Measurements from ENCODE around the gene ADAMTS2.

ADAMTS2 gene

GRCh38 chr5:179345433-179346321, at the start of gene ADAMTS2:
Gene ADAMTS2, minus strand, starts transcription at chr5:179345461. Its CDS starts 133 bp downstream, at chr5:179345328.
- DNase-seq: no peak

GRCh38 chr5:179393078-179393477, 47.8 kb upstream of the ADAMTS2 start:
- DNase-seq: no peak

GRCh38 chr5:179387151-179388110, 42.2 kb upstream of the ADAMTS2 start:
- DNase-seq: no peak

GRCh38 chr5:179385914-179386313, 40.7 kb upstream of the ADAMTS2 start:
- DNase-seq: no peak

GRCh38 chr5:179382486-179382885, 37.2 kb upstream of the ADAMTS2 start:
- no peak for DNase-seq

GRCh38 chr5:179381691-179382090, 36.4 kb upstream of the ADAMTS2 start:
- DNase-seq: no peak

- no peak for DNase-seq
Observed at GRCh38 chr5:179380211-179381035, 35.2 kb upstream of the ADAMTS2 start.

- no peak for DNase-seq
Observed at GRCh38 chr5:179379321-179379890, 34.1 kb upstream of the ADAMTS2 start.

- no peak for DNase-seq
Observed at GRCh38 chr5:179378441-179379271, 33.4 kb upstream of the ADAMTS2 start.

GRCh38 chr5:179378116-179378440, 32.8 kb upstream of the ADAMTS2 start:
- DNase-seq: no peak

GRCh38 chr5:179377421-179378115, 32.3 kb upstream of the ADAMTS2 start:
- no peak for DNase-seq

GRCh38 chr5:179376701-179377420, 31.6 kb upstream of the ADAMTS2 start:
- no peak for DNase-seq

- DNase-seq: no peak
Observed at GRCh38 chr5:179375831-179376365, 30.6 kb upstream of the ADAMTS2 start.

- DNase-seq: no peak
Observed at GRCh38 chr5:179375236-179375685, 30.0 kb upstream of the ADAMTS2 start.

- DNase-seq: no peak
Observed at GRCh38 chr5:179374506-179375235, 29.4 kb upstream of the ADAMTS2 start.

GRCh38 chr5:179373961-179374505, 28.8 kb upstream of the ADAMTS2 start:
- DNase-seq: no peak

- no peak for DNase-seq
Observed at GRCh38 chr5:179373101-179373934, 28.1 kb upstream of the ADAMTS2 start.

Measured in activated CD4-positive, alpha-beta T cell treated with anti-CD3 and anti-CD28 coated beads, Interleukin-2, amount 50 U/mL, for 48 hours (primary cell).